ENCODE results near the gene CDC14A.
A peak's percentile ranks its signal among the peaks of the same experiment; 100 is the strongest.
"Not testable (repeated sequence)": the region's sequence is repeated elsewhere in the genome, so short reads cannot be mapped to it uniquely, and the experiment has no call there.

CDC14A gene

DNA sequence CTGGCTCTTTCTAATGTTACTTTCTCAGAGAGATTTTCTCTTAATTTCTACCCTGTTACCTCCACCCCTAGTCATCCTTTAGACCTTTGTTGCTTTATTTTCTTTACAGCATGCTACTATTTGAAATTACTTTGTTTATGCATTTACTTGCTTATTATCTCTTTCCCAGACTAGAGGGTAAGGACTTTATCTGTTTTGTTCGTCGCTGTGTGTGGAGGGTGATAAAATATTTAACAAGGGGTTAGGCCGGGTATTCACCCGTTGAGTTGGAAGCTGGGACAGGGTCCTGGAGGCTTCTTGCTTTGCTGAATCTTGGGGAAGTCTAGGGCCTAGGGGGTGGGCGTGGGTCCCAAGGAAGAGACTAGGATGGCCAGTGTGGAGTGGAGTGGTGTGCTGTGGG lies 43.6 kb downstream of the CDC14A start:
- no peaks in the 10 kb centered on the region for H3K27me3 Mint-ChIP-seq
- peaks cover 91% of the 10 kb centered on the region for H3K4me1 Mint-ChIP-seq (ENCODE audit: low read depth)
- H3K9me3 Mint-ChIP-seq (ENCODE audit: low read depth) = no peaks in the 10 kb centered on the region
- peaks cover 13% of the 10 kb centered on the region for H3K36me3 Mint-ChIP-seq
- H3K4me3 Mint-ChIP-seq = no peak overlapping the region
- peak overlapping the region; percentile 87 for H3K27ac Mint-ChIP-seq

GRCh38 chr1:100396651-100397050 lies 44.3 kb downstream of the CDC14A start:
- peak overlapping the region; percentile 87 for H3K27ac Mint-ChIP-seq
- no peaks in the 10 kb centered on the region for H3K9me3 Mint-ChIP-seq (ENCODE audit: low read depth)
- peaks cover 13% of the 10 kb centered on the region for H3K36me3 Mint-ChIP-seq
- peak overlapping the region; percentile 40 for H3K4me3 Mint-ChIP-seq
- H3K4me1 Mint-ChIP-seq (ENCODE audit: low read depth) = peaks cover 90% of the 10 kb centered on the region
- no peaks in the 10 kb centered on the region for H3K27me3 Mint-ChIP-seq

DNA sequence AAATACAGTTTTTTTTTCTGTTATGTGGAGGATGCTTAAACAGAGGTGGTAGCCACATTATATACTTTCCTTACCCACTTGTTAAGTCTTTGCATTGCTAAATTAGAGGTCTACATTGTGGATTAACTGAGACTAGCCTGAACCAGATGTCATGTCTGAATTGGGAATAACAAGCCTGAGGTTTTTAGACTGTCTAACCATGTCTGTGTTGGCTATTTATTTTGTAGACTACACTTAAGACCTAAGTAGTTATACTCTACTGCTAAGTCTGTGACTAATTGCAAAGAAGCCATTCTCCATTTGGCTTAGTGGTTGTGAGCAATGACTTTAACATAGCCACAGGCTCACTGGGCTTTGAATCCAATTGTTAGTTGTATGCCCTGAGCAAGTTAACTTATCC lies 45.4 kb downstream of the CDC14A start:
- Mint-ChIP-seq H3K4me3 (no peak overlapping the region), H3K9me3 (ENCODE audit: low read depth) (no peaks in the 10 kb centered on the region), H3K36me3 (peaks cover 13% of the 10 kb centered on the region), H3K27me3 (no peaks in the 10 kb centered on the region), H3K4me1 (ENCODE audit: low read depth) (peaks cover 88% of the 10 kb centered on the region), H3K27ac (peak overlapping the region; percentile 87)

- peaks cover 89% of the 10 kb centered on the region for H3K4me1 Mint-ChIP-seq (ENCODE audit: low read depth)
- H3K27me3 Mint-ChIP-seq = no peaks in the 10 kb centered on the region
- H3K36me3 Mint-ChIP-seq = peaks cover 16% of the 10 kb centered on the region
- H3K4me3 Mint-ChIP-seq = peak overlapping the region; percentile 15
- H3K9me3 Mint-ChIP-seq (ENCODE audit: low read depth) = no peaks in the 10 kb centered on the region
- H3K27ac Mint-ChIP-seq = peak overlapping the region; percentile 87
These were observed 46.3 kb downstream of the CDC14A start for GRCh38 chr1:100398648-100399047.

DNA sequence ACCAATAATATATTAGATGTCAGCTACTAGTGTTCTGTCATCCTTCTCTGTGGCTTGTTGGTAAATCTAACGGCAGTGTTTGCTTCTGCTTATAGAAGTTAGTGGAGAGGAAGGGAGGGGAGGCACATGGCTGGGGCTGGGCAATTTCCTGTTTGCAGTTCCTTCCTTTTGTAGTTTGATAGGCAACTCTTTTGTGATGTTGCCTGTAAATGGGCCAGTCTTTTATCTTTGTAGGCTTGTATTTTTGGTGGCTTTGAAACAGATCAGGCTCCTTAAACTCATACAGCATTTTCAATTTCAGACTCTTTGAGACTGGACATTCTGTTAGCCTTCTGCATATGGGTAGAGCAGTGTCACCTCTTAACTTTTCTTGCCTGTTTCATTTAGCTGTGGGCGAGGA lies 48.1 kb downstream of the CDC14A start:
- Mint-ChIP-seq H3K27me3 (no peaks in the 10 kb centered on the region), H3K9me3 (ENCODE audit: low read depth) (no peaks in the 10 kb centered on the region), H3K36me3 (peaks cover 12% of the 10 kb centered on the region), H3K4me1 (ENCODE audit: low read depth) (peaks cover 87% of the 10 kb centered on the region), H3K4me3 (peak overlapping the region; percentile 61), H3K27ac (peak overlapping the region; percentile 96)

DNA sequence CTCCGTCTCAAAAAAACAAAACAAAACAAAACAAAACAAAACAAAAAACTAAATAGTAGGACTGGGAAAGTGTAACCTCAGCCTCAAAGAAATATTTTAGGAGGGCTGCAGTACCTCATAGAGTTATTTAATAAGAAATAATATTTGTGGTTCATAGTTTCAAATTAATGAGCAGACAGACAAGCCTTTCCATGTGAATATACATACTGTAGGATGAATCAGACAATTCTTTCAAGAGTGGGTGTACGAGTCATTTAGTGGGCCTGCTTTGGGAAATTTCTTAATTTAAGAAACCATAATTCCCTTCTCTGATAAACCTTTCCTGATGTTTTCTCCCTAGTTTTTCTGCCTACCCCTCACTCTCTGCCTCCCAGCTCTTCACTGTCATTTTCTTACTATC lies 52.5 kb downstream of the CDC14A start:
- H3K36me3 Mint-ChIP-seq = peaks cover 31% of the 10 kb centered on the region
- H3K4me1 Mint-ChIP-seq (ENCODE audit: low read depth) = peaks cover 84% of the 10 kb centered on the region
- H3K27me3 Mint-ChIP-seq = no peaks in the 10 kb centered on the region
- H3K9me3 Mint-ChIP-seq (ENCODE audit: low read depth) = peaks cover 5% of the 10 kb centered on the region
- H3K4me3 Mint-ChIP-seq = peak overlapping the region; percentile 14
- peak overlapping the region; percentile 91 for H3K27ac Mint-ChIP-seq

DNA sequence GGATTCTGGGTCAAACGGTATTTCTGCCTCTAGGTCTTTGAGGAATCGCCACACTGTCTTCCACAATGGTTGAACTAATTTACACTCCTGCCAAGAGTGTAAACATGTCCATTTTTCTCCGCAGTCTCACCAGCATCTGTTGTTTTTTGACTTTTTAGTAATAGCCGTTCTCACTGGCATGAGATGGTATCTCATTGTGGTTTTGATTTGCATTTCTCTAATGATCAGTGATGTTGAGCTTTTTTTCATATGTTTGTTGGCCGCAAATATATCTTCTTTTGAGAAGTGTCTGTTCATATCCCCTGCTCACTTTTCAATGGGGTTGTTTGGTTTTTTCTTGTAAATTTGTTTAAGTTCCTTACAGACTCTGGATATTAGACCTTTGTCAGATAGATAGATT lies 53.6 kb downstream of the CDC14A start:
- H3K27me3 Mint-ChIP-seq; H3K9me3 Mint-ChIP-seq (ENCODE audit: low read depth): not testable (repeated sequence)
- Mint-ChIP-seq H3K36me3 (peaks cover 33% of the 10 kb centered on the region), H3K4me3 (peak overlapping the region; percentile 12), H3K27ac (peak overlapping the region; percentile 91), H3K4me1 (ENCODE audit: low read depth) (peaks cover 77% of the 10 kb centered on the region)

DNA sequence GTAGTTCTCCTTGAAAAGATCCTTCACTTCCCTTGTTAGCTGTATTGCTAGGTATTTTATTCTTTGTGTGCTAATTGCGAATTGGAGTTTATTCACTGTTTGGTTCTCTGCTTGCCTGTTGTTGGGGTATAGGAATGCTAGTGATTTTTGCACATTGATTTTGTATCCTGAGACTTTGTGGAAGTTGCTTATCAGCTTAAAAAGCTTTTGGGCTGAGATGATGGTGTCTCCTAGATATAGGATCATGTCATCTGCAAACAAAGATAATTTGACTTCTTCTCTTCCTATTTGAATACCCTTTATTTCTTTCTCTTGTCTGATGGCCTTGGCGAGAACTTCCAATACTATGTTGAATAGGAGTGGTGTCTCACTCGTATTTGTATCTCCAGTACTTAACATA lies 55.1 kb downstream of the CDC14A start:
- H3K36me3 Mint-ChIP-seq = peaks cover 41% of the 10 kb centered on the region
- H3K27ac Mint-ChIP-seq = peak overlapping the region; percentile 8

GRCh38 chr1:100411019-100411418 lies 58.7 kb downstream of the CDC14A start:
- peaks cover 78% of the 10 kb centered on the region for H3K4me1 Mint-ChIP-seq (ENCODE audit: low read depth)
- H3K4me3 Mint-ChIP-seq = no peak overlapping the region
- peaks cover 31% of the 10 kb centered on the region for H3K36me3 Mint-ChIP-seq
- H3K27ac Mint-ChIP-seq = peak overlapping the region; percentile 80
- peaks cover 5% of the 10 kb centered on the region for H3K9me3 Mint-ChIP-seq (ENCODE audit: low read depth)
- H3K27me3 Mint-ChIP-seq = no peaks in the 10 kb centered on the region

More for the DNA sequence above, 55.1 kb downstream of the CDC14A start:
- peaks cover 80% of the 10 kb centered on the region for H3K4me1 Mint-ChIP-seq (ENCODE audit: low read depth)
- not testable (repeated sequence) for H3K4me3 Mint-ChIP-seq; H3K9me3 Mint-ChIP-seq (ENCODE audit: low read depth); H3K27me3 Mint-ChIP-seq

GRCh38 chr1:100411574-100411973 lies 59.3 kb downstream of the CDC14A start:
- H3K4me1 Mint-ChIP-seq (ENCODE audit: low read depth) = peaks cover 79% of the 10 kb centered on the region
- H3K9me3 Mint-ChIP-seq (ENCODE audit: low read depth) = peaks cover 5% of the 10 kb centered on the region
- no peak overlapping the region for H3K4me3 Mint-ChIP-seq
- peaks cover 35% of the 10 kb centered on the region for H3K36me3 Mint-ChIP-seq
- H3K27me3 Mint-ChIP-seq = no peaks in the 10 kb centered on the region
- H3K27ac Mint-ChIP-seq = peak overlapping the region; percentile 85

DNA sequence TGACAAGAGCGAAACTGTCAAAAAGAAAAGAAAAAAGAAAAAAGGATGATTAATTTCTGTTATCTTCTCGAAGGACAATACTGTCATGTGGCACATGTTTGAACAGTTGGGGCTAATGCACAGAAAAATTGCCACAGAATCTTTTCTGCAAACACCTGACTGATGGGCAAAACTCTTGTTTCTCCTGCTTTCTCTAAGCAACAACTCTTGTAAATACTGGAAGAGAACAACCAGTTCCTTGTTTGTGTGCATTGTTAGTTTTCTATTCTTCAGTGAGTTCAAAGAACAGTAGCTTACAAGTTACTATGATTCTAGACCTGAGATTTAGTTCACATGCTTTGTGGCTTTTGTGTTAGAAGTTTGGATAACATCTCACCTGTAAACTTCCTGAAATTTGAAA lies 60.7 kb downstream of the CDC14A start:
- Mint-ChIP-seq H3K9me3 (ENCODE audit: low read depth) (peaks cover 5% of the 10 kb centered on the region), H3K4me1 (ENCODE audit: low read depth) (peaks cover 81% of the 10 kb centered on the region), H3K27me3 (no peaks in the 10 kb centered on the region), H3K27ac (peak overlapping the region; percentile 76), H3K4me3 (peak overlapping the region; percentile 51), H3K36me3 (peaks cover 37% of the 10 kb centered on the region)

- Mint-ChIP-seq H3K27ac (peak overlapping the region; percentile 36), H3K36me3 (peaks cover 29% of the 10 kb centered on the region), H3K27me3 (no peaks in the 10 kb centered on the region), H3K4me1 (ENCODE audit: low read depth) (peaks cover 72% of the 10 kb centered on the region), H3K9me3 (ENCODE audit: low read depth) (no peaks in the 10 kb centered on the region), H3K4me3 (no peak overlapping the region)
These were observed 62.6 kb downstream of the CDC14A start for GRCh38 chr1:100414693-100415497.

DNA sequence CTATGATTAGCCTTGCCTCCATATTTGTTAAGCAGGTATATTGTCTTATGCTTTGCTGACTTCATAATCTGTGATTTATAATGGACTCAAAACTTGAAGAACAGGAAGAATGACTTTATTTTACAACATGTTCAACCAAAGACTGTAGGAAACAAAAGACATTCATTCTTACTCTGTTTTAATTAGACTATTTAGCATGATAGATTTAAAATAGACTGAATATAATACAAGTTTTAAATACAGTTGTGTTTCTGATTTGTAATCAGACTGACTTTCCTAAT lies 63.1 kb downstream of the CDC14A start:
- H3K4me3 Mint-ChIP-seq = no peak overlapping the region
- H3K4me1 Mint-ChIP-seq (ENCODE audit: low read depth) = peaks cover 72% of the 10 kb centered on the region
- peaks cover 29% of the 10 kb centered on the region for H3K36me3 Mint-ChIP-seq
- H3K27me3 Mint-ChIP-seq = no peaks in the 10 kb centered on the region
- H3K27ac Mint-ChIP-seq = no peak overlapping the region
- H3K9me3 Mint-ChIP-seq (ENCODE audit: low read depth) = no peaks in the 10 kb centered on the region

DNA sequence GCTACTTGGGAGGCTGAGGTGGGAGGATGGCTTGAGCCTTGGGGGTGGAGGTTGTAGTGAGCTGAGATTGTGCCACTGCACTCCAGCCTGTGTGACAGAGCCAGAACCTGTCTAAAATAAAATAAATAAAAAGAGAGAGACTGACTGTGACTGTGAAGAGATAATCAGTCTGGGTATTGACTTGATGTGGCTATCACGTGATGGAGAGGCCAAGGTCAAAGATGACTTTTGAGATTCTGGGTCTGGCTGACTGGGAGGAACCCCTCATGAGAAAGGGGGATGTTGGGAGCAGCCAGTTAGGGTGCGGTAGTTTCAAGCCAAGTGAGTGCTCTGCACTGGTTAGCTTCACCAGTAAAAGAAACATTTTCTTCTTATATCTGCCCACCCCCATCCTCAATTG lies 66.8 kb downstream of the CDC14A start:
- no peak overlapping the region for H3K27ac Mint-ChIP-seq
- H3K27me3 Mint-ChIP-seq = no peaks in the 10 kb centered on the region
- no peaks in the 10 kb centered on the region for H3K9me3 Mint-ChIP-seq (ENCODE audit: low read depth)
- H3K36me3 Mint-ChIP-seq = peaks cover 35% of the 10 kb centered on the region
- peaks cover 72% of the 10 kb centered on the region for H3K4me1 Mint-ChIP-seq (ENCODE audit: low read depth)
- no peak overlapping the region for H3K4me3 Mint-ChIP-seq

GRCh38 chr1:100422065-100422464 lies 69.8 kb downstream of the CDC14A start:
- Mint-ChIP-seq H3K4me3 (peak overlapping the region; percentile 46), H3K36me3 (peaks cover 37% of the 10 kb centered on the region), H3K4me1 (ENCODE audit: low read depth) (peaks cover 57% of the 10 kb centered on the region), H3K27me3 (no peaks in the 10 kb centered on the region), H3K27ac (peak overlapping the region; percentile 18), H3K9me3 (ENCODE audit: low read depth) (no peaks in the 10 kb centered on the region)

DNA sequence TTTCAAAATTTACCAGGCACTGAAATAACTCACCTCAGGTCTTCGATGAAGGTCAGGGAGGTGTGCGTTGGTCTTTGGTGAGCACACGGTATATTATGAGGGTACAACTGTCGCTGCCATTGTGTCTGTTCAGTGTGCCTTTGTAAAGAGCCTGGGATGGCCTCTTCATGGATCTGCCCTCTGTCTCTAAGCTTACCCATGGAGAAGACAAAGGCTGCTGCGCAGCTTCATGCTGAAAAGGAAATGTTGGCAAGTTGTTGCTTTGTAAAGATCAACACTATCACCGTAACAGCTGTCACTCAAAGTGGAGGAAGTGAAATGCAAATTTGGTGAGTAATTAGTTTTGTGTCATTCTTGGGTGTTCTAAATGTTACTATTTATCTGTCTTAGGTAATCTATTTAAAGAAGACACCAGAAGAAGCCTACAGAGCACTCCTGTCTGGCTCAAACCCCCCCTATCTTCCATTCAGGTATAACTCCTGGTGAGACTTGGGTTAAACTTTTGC lies 71.6 kb downstream of the CDC14A start:
- no peaks in the 10 kb centered on the region for H3K9me3 Mint-ChIP-seq (ENCODE audit: low read depth)

More for the DNA sequence above, 71.6 kb downstream of the CDC14A start:
- H3K4me3 Mint-ChIP-seq = peak overlapping the region; percentile 63
- peaks cover 60% of the 10 kb centered on the region for H3K4me1 Mint-ChIP-seq (ENCODE audit: low read depth)
- no peaks in the 10 kb centered on the region for H3K27me3 Mint-ChIP-seq
- peak overlapping the region; percentile 46 for H3K27ac Mint-ChIP-seq
- peaks cover 30% of the 10 kb centered on the region for H3K36me3 Mint-ChIP-seq
